Measurements from ENCODE around the gene TNFAIP8.

- TF ChIP-seq USF2 (IDR thresholded peaks at IDR 0.05; ENCODE audit: borderline replicate concordance, low read depth, low read length) (no peak), CTCF (IDR thresholded peaks at IDR 0.05) (no peak), TAF1 (IDR thresholded peaks at IDR 0.05; ENCODE audit: borderline replicate concordance, low read depth, low read length) (no peak), MXI1 (IDR thresholded peaks at IDR 0.05; ENCODE audit: low read depth, low read length) (no peak), REST (IDR thresholded peaks at IDR 0.05; ENCODE audit: low read depth, low read length) (no peak), EZH2phosphoT487 (IDR thresholded peaks at IDR 0.05; ENCODE audit: borderline replicate concordance, low read depth) (no peak), RFX5 (IDR thresholded peaks at IDR 0.05; ENCODE audit: low read length) (no peak), IRF3 (IDR thresholded peaks at IDR 0.05; ENCODE audit: low read depth, low read length) (no peak)
Measured at GRCh38 chr5:119357808-119358529, 2.1 kb downstream of the TNFAIP8 start.

Measured in SK-N-SH (cell line).